K562 (cell line): ENCODE measurements around the gene DDX55. TPM values are rescaled to one million over a fixed set of nuclear protein-coding genes. Genes with fewer than 3 reads are reported as not detected.

ENCODE experiments used
- DIDO1 ChIP-seq: fragments of 450-650 bp; IDR thresholded peaks from 2 replicates; pipeline ENCODE4 v1.6.1; 2016; ENCODE audit warnings: low read depth, missing biosample characterization, missing genetic modification characterization
- DPF2 ChIP-seq: fragments of 450-650 bp; IDR thresholded peaks from 2 replicates; pipeline ENCODE4 v1.6.1; 2016
- ESRRB ChIP-seq: fragments of 250-450 bp; sonication (Bioruptor Pico); IDR thresholded peaks from 2 replicates; pipeline ENCODE4 v1.5.0; 2020; ENCODE audit warnings: mild to moderate bottlenecking, moderate library complexity, borderline replicate concordance
- ETV5 ChIP-seq: sonication (generic); formaldehyde crosslinking; IDR thresholded peaks from 2 replicates; pipeline ENCODE4 v1.4.0; 2020; ENCODE audit warnings: low read depth, mild to moderate bottlenecking, missing genetic modification reagents
- HSF4 ChIP-seq: fragments of 250-450 bp; sonication (Bioruptor Pico); IDR thresholded peaks from 2 replicates; pipeline ENCODE4 v2.1.2; 2022; ENCODE audit warnings: mild to moderate bottlenecking, moderate library complexity, borderline replicate concordance
- PHF20 ChIP-seq: fragments of 450-650 bp; IDR thresholded peaks from 2 replicates; pipeline ENCODE4 v1.6.1; 2018; ENCODE audit not compliant: partially characterized antibody
- RBM14 ChIP-seq: fragments of 200-400 bp; formaldehyde crosslinking; IDR thresholded peaks from 2 replicates; pipeline ENCODE4 v1.6.1; 2018; ENCODE audit warnings: low read depth, mild to moderate bottlenecking, low read length, moderate library complexity, borderline replicate concordance; ENCODE audit not compliant: insufficient read depth
- RBM17 ChIP-seq: fragments of 200-400 bp; formaldehyde crosslinking; IDR thresholded peaks from 2 replicates; pipeline ENCODE4 v1.6.1; 2017; ENCODE audit warnings: low read depth, mild to moderate bottlenecking, low read length, borderline replicate concordance
- TSC22D4 ChIP-seq: fragments of 450-650 bp; IDR thresholded peaks from 2 replicates; pipeline ENCODE4 v1.6.1; 2016; ENCODE audit warnings: missing genetic modification characterization, missing biosample characterization, control low read depth
- XRCC4 ChIP-seq: IDR thresholded peaks from one replicate; pipeline ENCODE4 v1.6.1; 2011; ENCODE audit not compliant: insufficient read depth, insufficient read length; ENCODE audit errors: extremely low read depth
- ZFP1 ChIP-seq: fragments of 450-650 bp; formaldehyde crosslinking; IDR thresholded peaks from 2 replicates; pipeline ENCODE4 v1.4.0; 2020; ENCODE audit warnings: mild to moderate bottlenecking, mixed read lengths
- ZNF77 ChIP-seq: fragments of 250-450 bp; sonication (Bioruptor Pico); IDR thresholded peaks from 2 replicates; pipeline ENCODE4 v1.5.0; 2020
- polyA plus RNA-seq, 8 experiments: library from polyadenylated mRNA; depleted of rRNA in 4 of 8; stranded (reverse) in 5 of 8; unstranded in 3 of 8; fragments of >200 nt; fragmentation: Nextera tagmentation in 2 of 8; fragmentation: Illumina TruSeq in 1 of 8; extraction: Ambion mirVana in 2 of 8; extraction: Trizol in 1 of 8; gene quantifications; 2 replicates each; pipeline versions ENCODE4 v1.2.1 to v1.2.3, GENCODE V29; 2011 to 2014; ENCODE audit warnings: inconsistent platforms in 1 of 8, missing spikeins in 1 of 8
- total RNA-seq, 7 experiments: library from RNA; depleted of rRNA in 6 of 7; stranded (reverse); fragments of >200 nt in 6 of 7; fragmentation: Illumina TruSeq in 2 of 7; extraction: Trizol in 2 of 7; gene quantifications; 2 replicates each; pipeline versions ENCODE4 v1.2.1 to v1.2.3, GENCODE V29; 2011 to 2021; ENCODE audit warnings: low replicate concordance in 1 of 7
- TF ChIP-seq, protein P1 (sequence below): fragments of 450-650 bp; formaldehyde crosslinking; IDR thresholded peaks from 2 replicates; pipeline ENCODE4 v1.4.0; 2020; ENCODE audit warnings: mild to moderate bottlenecking, moderate library complexity
- TF ChIP-seq, protein P2 (sequence below): fragments of 450-650 bp; IDR thresholded peaks from 2 replicates; pipeline ENCODE4 v1.7.1; 2018; ENCODE audit warnings: mild to moderate bottlenecking, low read depth; ENCODE audit not compliant: partially characterized antibody
- TF ChIP-seq, protein P3 (sequence below), 2 experiments: fragments of 450-650 bp; IDR thresholded peaks; 2 replicates each; pipeline ENCODE4 v1.6.1; 2016
- TF ChIP-seq, protein P4 (sequence below): fragments of 150-350 bp; conservative IDR thresholded peaks from 2 replicates; pipeline ENCODE4 v1.6.1; 2014; ENCODE audit warnings: low read length
- TF ChIP-seq, protein P5 (sequence below): IDR thresholded peaks from 2 replicates; pipeline ENCODE4 v1.6.1; 2016; ENCODE audit warnings: missing genetic modification characterization, missing compliant biosample characterization

The DDX55 gene
- total and polyA plus RNA-seq, 9 of the 15 experiments (the other 6 are each of a cell fraction or from before 2014, with no cell fraction given), result 10.6 to 71.0 (median 60.9) TPM

DNA sequence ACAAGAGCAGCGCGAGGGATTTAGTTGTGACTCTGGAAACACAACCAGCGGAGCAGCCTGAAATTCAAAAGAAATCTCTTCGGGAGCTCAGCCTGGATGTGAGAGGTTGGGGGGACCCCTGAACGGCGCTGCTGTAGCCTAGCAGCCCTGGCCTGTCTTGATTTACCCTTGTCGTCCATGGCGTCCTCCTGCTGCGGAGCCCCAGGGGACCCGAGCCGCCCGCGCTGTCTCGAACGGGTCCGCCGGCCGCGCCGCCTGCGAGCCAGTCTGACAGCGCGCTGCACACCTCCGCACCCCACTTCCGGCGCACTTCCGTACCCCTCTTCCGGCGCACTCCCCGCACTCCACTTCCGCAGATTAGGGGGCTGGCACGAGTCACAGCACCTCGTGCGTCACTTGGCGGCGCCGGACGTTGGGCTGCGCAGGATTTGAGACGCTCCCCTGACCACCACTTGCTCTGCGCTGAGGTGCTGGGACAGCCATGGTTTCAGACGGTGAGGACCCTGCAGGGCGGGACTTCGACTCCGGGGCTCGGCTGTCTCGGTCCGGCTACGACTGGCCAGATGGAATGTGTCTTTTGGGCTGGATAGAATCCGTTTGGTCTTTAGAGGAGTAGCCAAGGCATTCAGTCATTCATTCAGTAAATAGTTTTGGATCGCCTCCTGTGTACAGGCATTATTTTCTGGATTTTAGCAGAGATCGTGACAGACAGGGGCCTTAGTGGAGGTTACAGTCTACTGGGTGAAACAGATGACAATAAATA is 31.7 kb downstream of the DDX55 start, which contains the start of the genes EIF2B1 and GTF2H3 (continued):
- TF ChIP-seq, protein P1, sequence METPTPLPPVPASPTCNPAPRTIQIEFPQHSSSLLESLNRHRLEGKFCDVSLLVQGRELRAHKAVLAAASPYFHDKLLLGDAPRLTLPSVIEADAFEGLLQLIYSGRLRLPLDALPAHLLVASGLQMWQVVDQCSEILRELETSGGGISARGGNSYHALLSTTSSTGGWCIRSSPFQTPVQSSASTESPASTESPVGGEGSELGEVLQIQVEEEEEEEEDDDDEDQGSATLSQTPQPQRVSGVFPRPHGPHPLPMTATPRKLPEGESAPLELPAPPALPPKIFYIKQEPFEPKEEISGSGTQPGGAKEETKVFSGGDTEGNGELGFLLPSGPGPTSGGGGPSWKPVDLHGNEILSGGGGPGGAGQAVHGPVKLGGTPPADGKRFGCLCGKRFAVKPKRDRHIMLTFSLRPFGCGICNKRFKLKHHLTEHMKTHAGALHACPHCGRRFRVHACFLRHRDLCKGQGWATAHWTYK (CRISPR knock-in tag), result 0 out of 2 replicates have a peak, but pooled peaks have one; percentile 39
- TF ChIP-seq ZNF77 (CRISPR knock-in tag), result no peak
- TF ChIP-seq ZFP1 (CRISPR knock-in tag), result no peak
- no peak for TF ChIP-seq ESRRB
- no peak for TF ChIP-seq RBM17
- no peak for TF ChIP-seq RBM14
- TF ChIP-seq, protein P2, sequence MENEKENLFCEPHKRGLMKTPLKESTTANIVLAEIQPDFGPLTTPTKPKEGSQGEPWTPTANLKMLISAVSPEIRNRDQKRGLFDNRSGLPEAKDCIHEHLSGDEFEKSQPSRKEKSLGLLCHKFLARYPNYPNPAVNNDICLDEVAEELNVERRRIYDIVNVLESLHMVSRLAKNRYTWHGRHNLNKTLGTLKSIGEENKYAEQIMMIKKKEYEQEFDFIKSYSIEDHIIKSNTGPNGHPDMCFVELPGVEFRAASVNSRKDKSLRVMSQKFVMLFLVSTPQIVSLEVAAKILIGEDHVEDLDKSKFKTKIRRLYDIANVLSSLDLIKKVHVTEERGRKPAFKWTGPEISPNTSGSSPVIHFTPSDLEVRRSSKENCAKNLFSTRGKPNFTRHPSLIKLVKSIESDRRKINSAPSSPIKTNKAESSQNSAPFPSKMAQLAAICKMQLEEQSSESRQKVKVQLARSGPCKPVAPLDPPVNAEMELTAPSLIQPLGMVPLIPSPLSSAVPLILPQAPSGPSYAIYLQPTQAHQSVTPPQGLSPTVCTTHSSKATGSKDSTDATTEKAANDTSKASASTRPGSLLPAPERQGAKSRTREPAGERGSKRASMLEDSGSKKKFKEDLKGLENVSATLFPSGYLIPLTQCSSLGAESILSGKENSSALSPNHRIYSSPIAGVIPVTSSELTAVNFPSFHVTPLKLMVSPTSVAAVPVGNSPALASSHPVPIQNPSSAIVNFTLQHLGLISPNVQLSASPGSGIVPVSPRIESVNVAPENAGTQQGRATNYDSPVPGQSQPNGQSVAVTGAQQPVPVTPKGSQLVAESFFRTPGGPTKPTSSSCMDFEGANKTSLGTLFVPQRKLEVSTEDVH, result peak; percentile 99
- TF ChIP-seq XRCC4, result no peak
- TF ChIP-seq HSF4 (CRISPR knock-in tag), result no peak
- peak; percentile 100 for TF ChIP-seq PHF20
- TF ChIP-seq, protein P3, sequence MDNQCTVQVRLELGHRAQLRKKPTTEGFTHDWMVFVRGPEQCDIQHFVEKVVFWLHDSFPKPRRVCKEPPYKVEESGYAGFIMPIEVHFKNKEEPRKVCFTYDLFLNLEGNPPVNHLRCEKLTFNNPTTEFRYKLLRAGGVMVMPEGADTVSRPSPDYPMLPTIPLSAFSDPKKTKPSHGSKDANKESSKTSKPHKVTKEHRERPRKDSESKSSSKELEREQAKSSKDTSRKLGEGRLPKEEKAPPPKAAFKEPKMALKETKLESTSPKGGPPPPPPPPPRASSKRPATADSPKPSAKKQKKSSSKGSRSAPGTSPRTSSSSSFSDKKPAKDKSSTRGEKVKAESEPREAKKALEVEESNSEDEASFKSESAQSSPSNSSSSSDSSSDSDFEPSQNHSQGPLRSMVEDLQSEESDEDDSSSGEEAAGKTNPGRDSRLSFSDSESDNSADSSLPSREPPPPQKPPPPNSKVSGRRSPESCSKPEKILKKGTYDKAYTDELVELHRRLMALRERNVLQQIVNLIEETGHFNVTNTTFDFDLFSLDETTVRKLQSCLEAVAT (IDR thresholded peaks at IDR 0.05), result peak; percentile 71 to 96; a peak in 3 of 4 replicates
- peak; percentile 95 for TF ChIP-seq ETV5 (CRISPR knock-in tag)
- TF ChIP-seq, protein P4, sequence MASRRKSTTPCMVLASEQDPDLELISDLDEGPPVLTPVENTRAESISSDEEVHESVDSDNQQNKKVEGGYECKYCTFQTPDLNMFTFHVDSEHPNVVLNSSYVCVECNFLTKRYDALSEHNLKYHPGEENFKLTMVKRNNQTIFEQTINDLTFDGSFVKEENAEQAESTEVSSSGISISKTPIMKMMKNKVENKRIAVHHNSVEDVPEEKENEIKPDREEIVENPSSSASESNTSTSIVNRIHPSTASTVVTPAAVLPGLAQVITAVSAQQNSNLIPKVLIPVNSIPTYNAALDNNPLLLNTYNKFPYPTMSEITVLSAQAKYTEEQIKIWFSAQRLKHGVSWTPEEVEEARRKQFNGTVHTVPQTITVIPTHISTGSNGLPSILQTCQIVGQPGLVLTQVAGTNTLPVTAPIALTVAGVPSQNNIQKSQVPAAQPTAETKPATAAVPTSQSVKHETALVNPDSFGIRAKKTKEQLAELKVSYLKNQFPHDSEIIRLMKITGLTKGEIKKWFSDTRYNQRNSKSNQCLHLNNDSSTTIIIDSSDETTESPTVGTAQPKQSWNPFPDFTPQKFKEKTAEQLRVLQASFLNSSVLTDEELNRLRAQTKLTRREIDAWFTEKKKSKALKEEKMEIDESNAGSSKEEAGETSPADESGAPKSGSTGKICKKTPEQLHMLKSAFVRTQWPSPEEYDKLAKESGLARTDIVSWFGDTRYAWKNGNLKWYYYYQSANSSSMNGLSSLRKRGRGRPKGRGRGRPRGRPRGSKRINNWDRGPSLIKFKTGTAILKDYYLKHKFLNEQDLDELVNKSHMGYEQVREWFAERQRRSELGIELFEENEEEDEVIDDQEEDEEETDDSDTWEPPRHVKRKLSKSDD, result peak; percentile 88
- TF ChIP-seq, protein P5, sequence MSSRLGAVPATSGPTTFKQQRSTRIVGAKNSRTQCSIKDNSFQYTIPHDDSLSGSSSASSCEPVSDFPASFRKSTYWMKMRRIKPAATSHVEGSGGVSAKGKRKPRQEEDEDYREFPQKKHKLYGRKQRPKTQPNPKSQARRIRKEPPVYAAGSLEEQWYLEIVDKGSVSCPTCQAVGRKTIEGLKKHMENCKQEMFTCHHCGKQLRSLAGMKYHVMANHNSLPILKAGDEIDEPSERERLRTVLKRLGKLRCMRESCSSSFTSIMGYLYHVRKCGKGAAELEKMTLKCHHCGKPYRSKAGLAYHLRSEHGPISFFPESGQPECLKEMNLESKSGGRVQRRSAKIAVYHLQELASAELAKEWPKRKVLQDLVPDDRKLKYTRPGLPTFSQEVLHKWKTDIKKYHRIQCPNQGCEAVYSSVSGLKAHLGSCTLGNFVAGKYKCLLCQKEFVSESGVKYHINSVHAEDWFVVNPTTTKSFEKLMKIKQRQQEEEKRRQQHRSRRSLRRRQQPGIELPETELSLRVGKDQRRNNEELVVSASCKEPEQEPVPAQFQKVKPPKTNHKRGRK (tag), result no peak
- TF ChIP-seq DIDO1 (tag), result peak; percentile 95
- no peak for TF ChIP-seq DPF2
- no peak for TF ChIP-seq TSC22D4 (tag)
